SH-SY5Y (cell line): ENCODE results near the gene GPR55.

Experiments used
- GATA2 ChIP-seq: IDR thresholded peaks from 2 replicates; pipeline ENCODE4 v1.6.1; 2011; ENCODE audit warnings: mild to moderate bottlenecking, low read depth, low read length
- GATA3 ChIP-seq: IDR thresholded peaks from 2 replicates; pipeline ENCODE4 v1.6.1; 2011; ENCODE audit warnings: low read depth, mild to moderate bottlenecking, low read length, moderate library complexity

GPR55 gene

DNA sequence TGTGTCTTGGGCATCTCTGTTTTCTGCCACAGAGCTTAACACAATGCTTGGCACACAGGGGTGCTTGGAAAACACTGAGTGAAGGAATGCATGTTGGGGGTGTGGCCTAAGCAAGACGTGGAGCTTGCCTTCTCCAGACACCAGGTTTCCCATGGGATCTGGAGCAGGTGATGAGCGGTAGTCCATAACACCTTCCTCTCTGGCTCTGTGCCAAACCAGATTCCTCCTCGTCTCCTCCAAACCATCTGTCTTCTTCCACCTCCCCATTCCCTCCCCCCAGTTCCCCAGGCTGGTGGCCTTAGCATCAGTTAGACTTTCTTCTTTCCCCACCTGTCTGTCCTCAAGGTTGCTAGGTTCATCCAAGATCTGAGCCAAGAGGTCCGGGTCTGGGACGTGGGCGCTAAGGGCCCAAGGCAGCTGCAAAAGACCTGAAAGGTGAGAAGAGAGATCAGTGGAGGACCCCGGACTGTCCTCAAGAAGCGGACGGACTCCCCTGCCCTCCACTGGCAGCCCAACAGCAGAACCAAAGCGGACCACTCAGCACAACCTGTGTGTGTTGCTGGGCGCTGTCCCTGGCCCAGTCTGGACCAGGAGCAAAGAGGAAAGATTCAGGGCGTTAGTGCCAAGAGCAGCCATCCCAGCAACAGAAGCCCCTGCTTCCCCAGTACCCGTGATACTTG, 61.5 kb downstream of the GPR55 start:
- TF ChIP-seq GATA2 = no peak
- no peak for TF ChIP-seq GATA3

GRCh38 chr2:230863031-230863430, 62.0 kb downstream of the GPR55 start:
- no peak for TF ChIP-seq GATA2
- TF ChIP-seq GATA3 = no peak

GRCh38 chr2:230862292-230862691, 62.8 kb downstream of the GPR55 start:
- TF ChIP-seq GATA3 (no peak), GATA2 (no peak)

DNA sequence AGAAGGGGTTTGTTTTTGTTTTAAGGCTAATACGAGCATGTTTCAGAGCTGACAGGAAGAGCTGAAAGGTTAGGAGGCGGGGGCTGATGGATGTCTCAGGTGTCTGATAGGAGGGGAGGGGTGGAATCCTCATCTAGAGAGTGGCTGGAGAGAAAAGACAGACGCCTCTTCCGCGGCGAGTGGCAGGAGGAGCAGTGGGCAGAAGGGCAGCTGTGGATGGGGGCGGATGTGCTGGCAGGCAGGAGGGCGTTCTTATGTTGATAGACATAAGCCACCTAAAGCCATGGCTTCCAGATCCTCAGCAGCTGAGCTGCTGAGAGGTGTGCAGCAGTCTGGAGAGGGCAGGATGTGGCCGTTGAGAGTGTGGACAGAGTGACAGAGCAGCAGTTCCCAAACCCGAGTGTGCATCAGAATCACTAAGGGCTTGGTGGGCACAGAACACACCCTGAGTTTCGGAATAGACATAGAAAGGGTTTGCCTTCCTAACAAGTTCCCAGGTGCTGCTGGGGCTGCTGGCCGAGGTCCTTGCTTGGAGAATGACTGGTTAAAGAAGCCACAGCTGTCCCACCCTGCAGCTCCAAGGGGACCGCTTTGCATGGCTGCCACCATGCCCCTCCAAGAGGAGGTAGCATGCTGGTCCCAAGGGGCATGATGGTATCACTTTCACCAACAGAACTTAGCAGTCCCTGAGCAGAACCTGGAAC, 63.3 kb downstream of the GPR55 start:
- TF ChIP-seq GATA2 (no peak), GATA3 (no peak)
